Ascending aorta (tissue), 2 donors: ENCODE results near the gene AXIN1. TPM values are rescaled to one million over a fixed set of nuclear protein-coding genes. Genes with fewer than 3 reads are reported as not detected.

Source experiments
- DNase-seq, 2 donors: peaks; one replicate each; pipeline ENCODE4 v3.0.0-alpha.2; 2019; ENCODE audit warnings: low spot score in 2 of 2
- H3K27ac ChIP-seq, 2 donors: fragments of 200-600 bp; sonication (generic); one replicate each; pipeline ENCODE4 v1.5.1; 2016 to 2017; ENCODE audit warnings: mild to moderate bottlenecking in 1 of 2
- H3K27me3 ChIP-seq: fragments of 200-600 bp; sonication (generic); one replicate; pipeline ENCODE4 v1.5.1; 2017
- H3K36me3 ChIP-seq, 2 donors: fragments of 200-600 bp; sonication (generic); one replicate each; pipeline ENCODE4 v1.5.1; 2016
- H3K4me1 ChIP-seq, 2 donors: fragments of 200-600 bp; sonication (generic); one replicate each; pipeline ENCODE4 v1.5.1; 2016 to 2017; ENCODE audit warnings: mild to moderate bottlenecking in 1 of 2
- H3K4me3 ChIP-seq, 2 donors: fragments of 200-600 bp; sonication (generic); one replicate each; pipeline ENCODE4 v1.5.1; 2016 to 2017; ENCODE audit warnings: mild to moderate bottlenecking in 1 of 2
- H3K9me3 ChIP-seq, 2 donors: fragments of 200-600 bp; sonication (generic); one replicate each; pipeline ENCODE4 v1.5.1; 2016
- CTCF ChIP-seq, 3 experiments: fragments of 200-600 bp in 2 of 3; fragments of 450-650 bp in 1 of 3; sonication (generic) in 2 of 3; IDR thresholded peaks; one replicate each; pipeline ENCODE4 v1.5.1; 2016 to 2019; ENCODE audit warnings: antibody characterized with exemption in 3 of 3, mild to moderate bottlenecking in 1 of 3, moderate library complexity in 1 of 3
- intact Hi-C: fragments of 100-400 bp; cut with DNase I; formaldehyde crosslinking; loops from one replicate; pipeline ENCODE4 v1.15.1; 2023
- total RNA-seq: library from RNA; depleted of rRNA; stranded (reverse); fragments of >200 nt; gene quantifications from one replicate; pipeline ENCODE4 v1.1.0, GENCODE V29; 2016

The AXIN1 gene
- total RNA-seq, 1 donor from 2014 or later, result 27.6 TPM

GRCh38 chr16:383326-384051 is 31.0 kb upstream of the AXIN1 start:
- no peak for TF ChIP-seq CTCF (IDR thresholded peaks at IDR 0.05)
- H3K27ac ChIP-seq, result no peak overlapping the region
- intact Hi-C loops, result loop anchor here (2.0 to 5.0 kb wide), 4 partner anchors 13 to 204 kb away; partner anchors contain the start of genes CAPN15 and NME4
- H3K27me3 ChIP-seq, result no peaks in the 10 kb centered on the region
- H3K4me3 ChIP-seq, result peak overlapping the region in 1 of 2 donors; percentile 84
- H3K36me3 ChIP-seq, result no peaks in the 10 kb centered on the region
- no peak for DNase-seq
- H3K9me3 ChIP-seq, result no peaks in the 10 kb centered on the region
- peaks cover 5 to 12% of the 10 kb centered on the region in 2 donors for H3K4me1 ChIP-seq

- Histone ChIP-seq H3K4me1 (peaks cover 5 to 12% of the 10 kb centered on the region in 2 donors), H3K27ac (peak within 1 kb of the TSS; percentile 64), H3K36me3 (peaks cover 3 to 6% of the 10 kb centered on the region in 2 donors)
These were observed 29.5 kb upstream of the AXIN1 start, which contains the start of gene PGAP6 for GRCh38 chr16:381789-382717. Gene PGAP6, minus strand, starts transcription at chr16:381978. Its CDS starts 157 bp downstream, at chr16:381821.

GRCh38 chr16:381012-381788 is 28.7 kb upstream of the AXIN1 start:
- peaks cover 12 to 15% of the 10 kb centered on the region in 2 donors for H3K36me3 ChIP-seq
- TF ChIP-seq CTCF (IDR thresholded peaks at IDR 0.05), result no peak
- H3K9me3 ChIP-seq, result no peaks in the 10 kb centered on the region
- peaks cover 5 to 12% of the 10 kb centered on the region in 2 donors for H3K4me1 ChIP-seq
- H3K27me3 ChIP-seq, result no peaks in the 10 kb centered on the region
- peak overlapping the region; percentile 86 to 98 for H3K4me3 ChIP-seq
- intact Hi-C loops, result loop anchor here (1.0 to 5.0 kb wide), 4 partner anchors 28 to 206 kb away; partner anchors contain the start of gene CAPN15
- DNase-seq, result no peak
- H3K27ac ChIP-seq, result peak overlapping the region; percentile 35 to 64

More at GRCh38 chr16:381789-382717, 29.5 kb upstream of the AXIN1 start, which contains the start of gene PGAP6:
- no peak for TF ChIP-seq CTCF (IDR thresholded peaks at IDR 0.05)
- H3K4me3 ChIP-seq, result peak within 1 kb of the TSS; percentile 86 to 98
- DNase-seq, result no peak
- intact Hi-C loops, result loop anchor here (1.0 to 5.0 kb wide), 7 partner anchors 12 to 205 kb away; partner anchors contain the start of genes CAPN15, DECR2, MRPL28 and NME4
- H3K27me3 ChIP-seq, result no peaks in the 10 kb centered on the region
- H3K9me3 ChIP-seq, result no peaks in the 10 kb centered on the region

- Histone ChIP-seq H3K27me3 (no peaks in the 10 kb centered on the region), H3K4me1 (peaks cover 5 to 12% of the 10 kb centered on the region in 2 donors), H3K36me3 (peaks cover 17 to 19% of the 10 kb centered on the region in 2 donors), H3K27ac (no peak overlapping the region), H3K4me3 (peak overlapping the region; percentile 86 to 98), H3K9me3 (no peaks in the 10 kb centered on the region)
- intact Hi-C loops, result loop anchor here (1.0 to 5.0 kb wide), 4 partner anchors 27 to 207 kb away; partner anchors contain the start of gene CAPN15
- DNase-seq, result no peak
- TF ChIP-seq CTCF (IDR thresholded peaks at IDR 0.05), result no peak
These were observed 28.2 kb upstream of the AXIN1 start for GRCh38 chr16:380762-381011.
